SK-N-MC (cell line): ENCODE results near the gene ARHGAP24.

ENCODE experiments used
- EZH2 ChIP-seq: fragments of 200-600 bp; sonication (generic); IDR thresholded peaks from one replicate; pipeline ENCODE4 v1.6.1; 2017; ENCODE audit warnings: antibody characterized with exemption
- POLR2AphosphoS5 ChIP-seq: IDR thresholded peaks from 2 replicates; pipeline ENCODE4 v1.6.1; 2012; ENCODE audit warnings: mild to moderate bottlenecking, low read depth, low read length, borderline replicate concordance

DNA sequence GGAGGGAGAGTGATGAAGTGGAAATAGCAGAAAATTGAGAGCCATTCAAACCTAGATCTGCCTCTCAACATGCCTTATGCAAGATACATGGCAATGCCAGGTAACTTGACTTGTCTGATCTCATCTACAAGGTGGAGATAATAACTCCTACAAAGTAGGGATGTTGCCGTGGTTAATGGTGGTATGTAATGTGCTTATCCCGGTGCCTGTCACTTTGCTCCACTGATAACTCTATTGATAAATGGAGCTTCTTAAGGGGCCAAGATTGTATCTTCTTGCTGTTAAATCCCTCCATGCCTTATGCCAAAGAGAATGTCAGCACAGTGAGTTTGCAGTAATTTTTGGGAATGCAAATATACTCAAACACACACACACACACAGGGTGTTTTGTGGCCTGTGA, 529.1 kb downstream of the ARHGAP24 start:
- TF ChIP-seq POLR2AphosphoS5 = no peak
- TF ChIP-seq EZH2 = no peak
